H9 (cell line): ENCODE data around the gene SATB2. TPM values are rescaled to one million over a fixed set of nuclear protein-coding genes. Genes with fewer than 3 reads are reported as not detected.

ENCODE experiments used
- DNase-seq: peaks from one replicate; pipeline ENCODE4 v3.0.0-alpha.2; 2017
- H2AFZ ChIP-seq: one replicate; pipeline ENCODE4 v1.6.1; 2013; ENCODE audit warnings: mild to moderate bottlenecking, low read length, control low read depth, moderate library complexity
- H2AK5ac ChIP-seq: 2 replicates; pipeline ENCODE4 v1.6.1; 2013; ENCODE audit warnings: low read length, control low read depth, mixed read lengths; ENCODE audit not compliant: insufficient read length
- H2BK120ac ChIP-seq: one replicate; pipeline ENCODE4 v1.6.1; 2013; ENCODE audit warnings: low read depth, mild to moderate bottlenecking, low read length, control low read depth, inconsistent platforms; ENCODE audit not compliant: poor library complexity, severe bottlenecking
- H2BK12ac ChIP-seq: 2 replicates; pipeline ENCODE4 v1.6.1; 2013; ENCODE audit warnings: low read length, control low read depth, mixed read lengths, low read depth; ENCODE audit not compliant: insufficient read length
- H2BK15ac ChIP-seq: 2 replicates; pipeline ENCODE4 v1.6.1; 2013; ENCODE audit warnings: low read depth, low read length, control low read depth
- H2BK20ac ChIP-seq: one replicate; pipeline ENCODE4 v1.6.1; 2013; ENCODE audit warnings: low read depth, mild to moderate bottlenecking, low read length, control low read depth, inconsistent platforms; ENCODE audit not compliant: poor library complexity, severe bottlenecking
- H2BK5ac ChIP-seq: 2 replicates; pipeline ENCODE4 v1.6.1; 2013; ENCODE audit warnings: low read length, control low read depth, mixed read lengths; ENCODE audit not compliant: insufficient read length
- H3K14ac ChIP-seq: 2 replicates; pipeline ENCODE4 v1.6.1; 2013; ENCODE audit warnings: low read length, control low read depth; ENCODE audit not compliant: insufficient read depth
- H3K18ac ChIP-seq: 2 replicates; pipeline ENCODE4 v1.6.1; 2013; ENCODE audit warnings: low read depth, mild to moderate bottlenecking, mixed read lengths, low read length, control low read depth; ENCODE audit not compliant: insufficient read length
- H3K23ac ChIP-seq: 2 replicates; pipeline ENCODE4 v1.6.1; 2013; ENCODE audit warnings: low read length, control low read depth, mixed read lengths, low read depth; ENCODE audit not compliant: insufficient read length
- H3K23me2 ChIP-seq: 2 replicates; pipeline ENCODE4 v1.6.1; 2013; ENCODE audit warnings: low read depth, mild to moderate bottlenecking, mixed read lengths, low read length, control low read depth; ENCODE audit not compliant: insufficient read length, poor library complexity, severe bottlenecking
- H3K27ac ChIP-seq: 2 replicates; pipeline ENCODE4 v1.5.1; 2013; ENCODE audit warnings: low read length, control low read depth, mixed read lengths, low read depth; ENCODE audit not compliant: insufficient read length
- H3K27me3 ChIP-seq: 2 replicates; pipeline ENCODE4 v1.6.1; 2013; ENCODE audit warnings: low read length, control low read depth, inconsistent platforms; ENCODE audit not compliant: insufficient read depth
- H3K4ac ChIP-seq: 2 replicates; pipeline ENCODE4 v1.6.1; 2013; ENCODE audit warnings: low read depth, mild to moderate bottlenecking, control low read depth, inconsistent platforms, low read length, moderate library complexity
- H3K4me1 ChIP-seq: 2 replicates; pipeline ENCODE4 v1.6.1; 2013; ENCODE audit warnings: low read length, control low read depth, inconsistent platforms; ENCODE audit not compliant: insufficient read depth
- H3K4me2 ChIP-seq: 2 replicates; pipeline ENCODE4 v1.6.1; 2013; ENCODE audit warnings: low read length, control low read depth, mixed read lengths; ENCODE audit not compliant: insufficient read length, insufficient read depth
- H3K56ac ChIP-seq: 2 replicates; pipeline ENCODE4 v1.6.1; 2013; ENCODE audit warnings: low read depth, mild to moderate bottlenecking, mixed read lengths, low read length, control low read depth; ENCODE audit not compliant: insufficient read length
- H3K79me1 ChIP-seq: 2 replicates; pipeline ENCODE4 v1.6.1; 2013; ENCODE audit warnings: low read depth, mild to moderate bottlenecking, moderate library complexity, low read length, control low read depth, inconsistent platforms; ENCODE audit not compliant: insufficient read depth, poor library complexity, severe bottlenecking
- H3K79me2 ChIP-seq: 2 replicates; pipeline ENCODE4 v1.6.1; 2013; ENCODE audit warnings: low read length, control low read depth, inconsistent platforms; ENCODE audit not compliant: insufficient read depth
- H3K9ac ChIP-seq: 2 replicates; pipeline ENCODE4 v1.6.1; 2013; ENCODE audit warnings: low read length, control low read depth, mixed read lengths; ENCODE audit not compliant: insufficient read length; ENCODE audit errors: extremely low read depth
- H3K9me3 ChIP-seq: one replicate; pipeline ENCODE4 v1.6.1; 2013; ENCODE audit warnings: low read depth, low read length, inconsistent platforms; ENCODE audit not compliant: control insufficient read depth
- H3T11ph ChIP-seq: one replicate; pipeline ENCODE4 v1.6.1; 2013; ENCODE audit warnings: mild to moderate bottlenecking, low read length, control low read depth, inconsistent platforms
- H4K20me1 ChIP-seq: one replicate; pipeline ENCODE4 v1.6.1; 2013; ENCODE audit not compliant: control insufficient read depth, insufficient read length, insufficient read depth
- H4K5ac ChIP-seq: 2 replicates; pipeline ENCODE4 v1.6.1; 2013; ENCODE audit warnings: low read depth, mild to moderate bottlenecking, mixed read lengths, low read length, control low read depth; ENCODE audit not compliant: insufficient read length
- H4K8ac ChIP-seq: replicated peaks from 2 replicates; pipeline ENCODE4 v1.6.1; 2013; ENCODE audit warnings: low read length, control low read depth, mixed read lengths, low read depth; ENCODE audit not compliant: insufficient read length
- H4K91ac ChIP-seq: 2 replicates; pipeline ENCODE4 v1.6.1; 2013; ENCODE audit warnings: low read depth, mild to moderate bottlenecking, moderate library complexity, mixed read lengths, low read length, control low read depth; ENCODE audit not compliant: insufficient read length
- H3K27ac Mint-ChIP-seq, 3 experiments: 2 replicates in 2 of 3; 3 replicates in 1 of 3; pipeline ENCODE4 v1.8.0; 2020 to 2021; ENCODE audit warnings: mixed read lengths in 3 of 3, mild to moderate bottlenecking in 1 of 3, moderate library complexity in 1 of 3
- H3K27me3 Mint-ChIP-seq: 2 replicates; pipeline ENCODE4 v1.8.0; 2021; ENCODE audit warnings: low read depth, mild to moderate bottlenecking, moderate library complexity, mixed read lengths
- H3K36me3 Mint-ChIP-seq, 3 experiments: 2 replicates in 2 of 3; 3 replicates in 1 of 3; pipeline ENCODE4 v1.8.0; 2020 to 2021; ENCODE audit warnings: low read depth in 3 of 3, mixed read lengths in 3 of 3; ENCODE audit not compliant: insufficient read depth in 1 of 3
- H3K4me1 Mint-ChIP-seq, 2 experiments: 2 replicates each; pipeline ENCODE4 v1.8.0; 2020; ENCODE audit warnings: mixed read lengths in 2 of 2
- H3K4me3 Mint-ChIP-seq, 2 experiments: 2 replicates in 1 of 2; 3 replicates in 1 of 2; pipeline ENCODE4 v1.8.0; 2020 to 2021; ENCODE audit warnings: mild to moderate bottlenecking in 2 of 2, mixed read lengths in 2 of 2, moderate library complexity in 1 of 2
- H3K9me3 Mint-ChIP-seq, 2 experiments: 2 replicates in 1 of 2; 3 replicates in 1 of 2; pipeline ENCODE4 v1.8.0; 2020; ENCODE audit warnings: mild to moderate bottlenecking in 2 of 2, mixed read lengths in 2 of 2, moderate library complexity in 1 of 2
- CTCF ChIP-seq: fragments of 200-600 bp; sonication (generic); conservative IDR thresholded peaks from 3 replicates; pipeline ENCODE4 v1.8.0; 2021; ENCODE audit warnings: antibody characterized with exemption, mild to moderate bottlenecking
- WGBS: extraction: QIAGEN DNeasy Blood & Tissue Kit; methylation state at CpG from one replicate; pipeline ENCODE4 v1.1.7; 2013; ENCODE audit warnings: missing lambda C conversion rate, low lambda C conversion rate, mixed read lengths; ENCODE audit not compliant: insufficient read length; ENCODE audit errors: extremely low coverage; 5-methylcytosine and 5-hydroxymethylcytosine counted together
- total RNA-seq: library from RNA; stranded (reverse); gene quantifications from 2 replicates; pipeline ENCODE4 v1.2.1, GENCODE V29; 2021

Gene SATB2
- total RNA-seq, 1 experiment from 2014 or later, result 23.8 TPM

- no peak overlapping the region for H3K4me3 Mint-ChIP-seq
- peak overlapping the region in 1 of 3 experiments; percentile 17; a peak in 1 of 7 replicates for H3K27ac Mint-ChIP-seq
These were observed 147.8 kb downstream of the SATB2 start for GRCh38 chr2:199309973-199310372.

More at GRCh38 chr2:199309973-199310372, 147.8 kb downstream of the SATB2 start:
- Histone ChIP-seq H3K9me3 (no peaks in the 10 kb centered on the region), H2AK5ac (no peak overlapping the region), H3K56ac (no peak overlapping the region), H3K23ac (no peak overlapping the region), H3K4ac (no peak overlapping the region), H3K4me1 (no peaks in the 10 kb centered on the region), H2BK15ac (no peak overlapping the region), H3K4me2 (no peak overlapping the region), H4K91ac (no peak overlapping the region), H3K79me1 (no peaks in the 10 kb centered on the region), H3K27ac (no peak overlapping the region), H2BK12ac (no peak overlapping the region), H4K8ac (no peak overlapping the region), H3K23me2 (no peaks in the 10 kb centered on the region), H3K9ac (no peak overlapping the region), H2AFZ (no peak overlapping the region), H4K20me1 (no peaks in the 10 kb centered on the region), H3K27me3 (no peaks in the 10 kb centered on the region), H2BK20ac (no peak overlapping the region), H4K5ac (no peak overlapping the region), H3K18ac (no peak overlapping the region), H2BK120ac (no peak overlapping the region), H2BK5ac (no peak overlapping the region), H3T11ph (no peak overlapping the region), H3K14ac (no peak overlapping the region), H3K79me2 (no peaks in the 10 kb centered on the region)
- WGBS, result no CpG with 5 or more reads among the region's 6 CpGs
- Mint-ChIP-seq H3K27me3 (no peaks in the 10 kb centered on the region), H3K9me3 (no peaks in the 10 kb centered on the region), H3K36me3 (peaks cover 0 to 23% (median 0%) of the 10 kb centered on the region in 3 experiments; a peak in 2 of 7 replicates), H3K4me1 (no peaks in the 10 kb centered on the region)
- no peak for DNase-seq
- TF ChIP-seq CTCF, result no peak
